Fibroblast of pulmonary artery (primary cell): Measurements from ENCODE around the gene CD79A.

ENCODE experiments used
- DNase-seq: peaks from one replicate; pipeline ENCODE4 v3.0.0-alpha.2; 2010; ENCODE audit warnings: low read depth
- H3K4me3 ChIP-seq: replicated peaks from 2 replicates; pipeline ENCODE4 v1.5.1; 2011; ENCODE audit warnings: low read depth, mild to moderate bottlenecking, control low read depth, low read length, moderate library complexity
- TF ChIP-seq, protein P1 (sequence below): IDR thresholded peaks from 2 replicates; pipeline ENCODE4 v1.5.1; 2011; ENCODE audit warnings: mild to moderate bottlenecking, control low read depth, low read length, inconsistent platforms; ENCODE audit errors: missing control alignments

The CD79A gene

GRCh38 chr19:41883821-41884733 lies 7.0 kb downstream of the CD79A start:
- DNase-seq, result peak; percentile 97
- H3K4me3 ChIP-seq, result peak overlapping the region; percentile 92
- TF ChIP-seq, protein P1, sequence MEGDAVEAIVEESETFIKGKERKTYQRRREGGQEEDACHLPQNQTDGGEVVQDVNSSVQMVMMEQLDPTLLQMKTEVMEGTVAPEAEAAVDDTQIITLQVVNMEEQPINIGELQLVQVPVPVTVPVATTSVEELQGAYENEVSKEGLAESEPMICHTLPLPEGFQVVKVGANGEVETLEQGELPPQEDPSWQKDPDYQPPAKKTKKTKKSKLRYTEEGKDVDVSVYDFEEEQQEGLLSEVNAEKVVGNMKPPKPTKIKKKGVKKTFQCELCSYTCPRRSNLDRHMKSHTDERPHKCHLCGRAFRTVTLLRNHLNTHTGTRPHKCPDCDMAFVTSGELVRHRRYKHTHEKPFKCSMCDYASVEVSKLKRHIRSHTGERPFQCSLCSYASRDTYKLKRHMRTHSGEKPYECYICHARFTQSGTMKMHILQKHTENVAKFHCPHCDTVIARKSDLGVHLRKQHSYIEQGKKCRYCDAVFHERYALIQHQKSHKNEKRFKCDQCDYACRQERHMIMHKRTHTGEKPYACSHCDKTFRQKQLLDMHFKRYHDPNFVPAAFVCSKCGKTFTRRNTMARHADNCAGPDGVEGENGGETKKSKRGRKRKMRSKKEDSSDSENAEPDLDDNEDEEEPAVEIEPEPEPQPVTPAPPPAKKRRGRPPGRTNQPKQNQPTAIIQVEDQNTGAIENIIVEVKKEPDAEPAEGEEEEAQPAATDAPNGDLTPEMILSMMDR, result peak; percentile 12

GRCh38 chr19:41886761-41887710 lies 10.0 kb downstream of the CD79A start:
- H3K4me3 ChIP-seq, result no peak overlapping the region
- DNase-seq, result no peak
- TF ChIP-seq, protein P1, result no peak

DNA sequence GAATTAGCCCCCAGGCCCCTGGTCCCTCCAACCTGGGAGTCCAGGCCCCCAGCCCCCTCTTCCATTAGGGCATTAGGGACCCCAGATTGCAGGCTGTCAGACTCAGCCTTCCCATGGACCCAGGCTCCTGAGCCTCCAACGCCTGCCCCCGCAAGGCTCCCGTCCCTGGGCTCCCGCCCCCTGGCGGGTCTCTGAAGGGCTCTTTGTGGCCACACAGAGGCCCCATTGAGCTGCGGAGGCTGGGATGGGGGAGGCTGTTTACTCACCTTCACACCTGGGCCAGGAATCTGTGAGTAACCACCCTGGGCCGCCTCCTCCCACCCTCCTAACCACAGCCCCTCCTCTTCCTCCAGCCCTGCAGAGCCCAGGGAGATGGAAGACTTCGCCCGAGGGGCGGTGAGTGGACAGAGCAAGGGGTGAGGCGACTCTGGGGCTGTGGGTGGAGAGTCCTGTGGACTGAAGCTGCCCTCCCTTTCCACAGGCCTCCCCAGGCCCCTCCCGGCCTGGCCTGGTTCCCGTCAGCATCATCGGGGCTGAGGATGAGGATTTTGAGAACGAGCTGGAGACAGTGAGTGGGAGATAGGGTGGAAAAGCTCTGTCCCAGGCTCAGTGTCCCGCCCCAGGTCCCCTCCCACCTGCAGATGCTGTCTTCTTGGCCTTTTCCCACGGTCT lies 10.8 kb downstream of the CD79A start:
- TF ChIP-seq, protein P1, result peak; percentile 3
- no peak overlapping the region for H3K4me3 ChIP-seq
- peak; percentile 29 for DNase-seq

GRCh38 chr19:41888926-41889325 lies 11.8 kb downstream of the CD79A start:
- H3K4me3 ChIP-seq, result no peak overlapping the region
- TF ChIP-seq, protein P1, result no peak
- DNase-seq, result no peak

- DNase-seq, result no peak
- TF ChIP-seq, protein P1, result no peak
- no peak overlapping the region for H3K4me3 ChIP-seq
Observed at GRCh38 chr19:41889896-41890295, 12.8 kb downstream of the CD79A start.

- TF ChIP-seq, protein P1, result no peak
- DNase-seq, result no peak
- H3K4me3 ChIP-seq, result no peak overlapping the region
Observed at GRCh38 chr19:41890936-41891335, 13.9 kb downstream of the CD79A start.
